Activated CD8-positive, alpha-beta memory T cell treated with anti-CD3 and anti-CD28 coated beads for 36 hours (primary cell): ENCODE data around the gene AEBP1. TPM values are rescaled to one million over a fixed set of nuclear protein-coding genes. Genes with fewer than 3 reads are reported as not detected.

Source experiments
- CTCF ChIA-PET: fragments of 350-600 bp; sonication (Branson Sonifier 250); formaldehyde crosslinking; loops from one replicate; lab custom pipeline; 2021; ENCODE audit warnings: antibody characterized with exemption; lab: Charles Lee
- POLR2A ChIA-PET: fragments of 350-600 bp; sonication (Branson Sonifier 250); formaldehyde crosslinking; loops from one replicate; lab custom pipeline; 2021; ENCODE audit warnings: antibody characterized with exemption; lab: Charles Lee
- total RNA-seq, 2 experiments: library from RNA; stranded (reverse); gene quantifications; one replicate each; pipeline ENCODE4 v1.2.3, GENCODE V29; 2021

Gene AEBP1
- total RNA-seq, 2 experiments from 2014 or later = 12.9 to 14.0 TPM

- ChIA-PET CTCF (interaction anchor here (1.6 kb wide), 1 partner anchor 21 kb away, joined by 3 read pairs; the partner anchor contains the start of gene DBNL), POLR2A (interaction anchor here (0.6 to 1.0 kb wide), 3 partner anchors 16 to 135 kb away, joined by 3 to 6 read pairs (median 5); partner anchors contain the start of genes DBNL and YKT6)
Measured at GRCh38 chr7:44065431-44066110, 38.6 kb upstream of the AEBP1 start, which contains the start of gene PGAM2. TSS of gene PGAM2 (minus strand) at chr7:44065567. CDS start at chr7:44065529, 38 bp downstream.

DNA sequence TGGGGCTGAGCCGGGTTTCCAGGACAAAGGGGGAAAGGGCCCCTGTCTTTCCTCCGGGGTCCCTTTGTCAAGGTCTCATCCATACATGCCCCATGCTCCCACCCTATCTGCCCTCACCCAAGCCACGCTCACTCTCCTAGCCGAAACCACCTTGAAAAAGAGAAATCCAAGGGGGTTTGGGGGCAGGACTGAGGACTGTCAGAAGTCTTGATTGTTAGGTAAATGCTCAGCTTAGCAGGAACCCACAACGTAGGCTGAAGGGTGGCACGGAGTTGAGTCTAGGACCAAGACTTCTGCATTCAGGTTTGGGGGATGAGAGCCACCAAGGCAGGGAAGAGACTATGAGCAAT, 38.1 kb upstream of the AEBP1 start:
- CTCF ChIA-PET = interaction anchor here (1.6 kb wide), 1 partner anchor 22 kb away, joined by 3 read pairs; the partner anchor contains the start of gene DBNL
- POLR2A ChIA-PET = interaction anchor here (0.6 to 0.9 kb wide), 2 partner anchors 15 to 135 kb away, joined by 5 to 6 read pairs; partner anchors contain the start of gene YKT6

DNA sequence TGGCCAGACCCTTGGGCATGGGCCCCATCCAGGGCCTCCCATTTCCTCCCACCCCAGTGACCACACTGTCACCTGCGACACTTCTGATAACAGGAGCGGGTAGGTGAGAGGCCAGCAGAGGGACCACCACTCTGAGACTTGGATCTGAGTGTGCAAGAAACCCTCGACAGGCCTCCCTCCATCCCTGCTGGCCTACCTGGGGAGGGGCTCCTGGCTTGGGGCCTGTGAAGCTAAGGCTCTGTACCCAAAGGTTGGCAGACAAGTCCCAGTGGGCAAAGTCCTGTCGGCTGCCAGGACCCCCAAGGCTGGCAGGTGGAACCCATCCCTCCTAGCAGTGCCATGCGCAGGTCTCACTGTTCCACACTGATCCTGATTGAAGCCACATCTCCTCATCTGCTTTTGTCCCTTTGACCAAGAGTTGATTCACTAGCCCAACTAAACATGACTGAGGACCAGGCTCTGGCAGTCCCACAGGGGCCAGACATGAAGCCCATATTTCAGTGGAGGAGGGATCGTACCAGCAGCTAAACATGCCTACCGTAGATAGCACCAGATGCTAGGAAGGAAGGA, 37.6 kb upstream of the AEBP1 start:
- ChIA-PET POLR2A (interaction anchor here (0.5 to 0.9 kb wide), 2 partner anchors 15 to 922 kb away, joined by 4 to 5 read pairs; no protein-coding TSS in a partner anchor), CTCF (no interaction called here)

DNA sequence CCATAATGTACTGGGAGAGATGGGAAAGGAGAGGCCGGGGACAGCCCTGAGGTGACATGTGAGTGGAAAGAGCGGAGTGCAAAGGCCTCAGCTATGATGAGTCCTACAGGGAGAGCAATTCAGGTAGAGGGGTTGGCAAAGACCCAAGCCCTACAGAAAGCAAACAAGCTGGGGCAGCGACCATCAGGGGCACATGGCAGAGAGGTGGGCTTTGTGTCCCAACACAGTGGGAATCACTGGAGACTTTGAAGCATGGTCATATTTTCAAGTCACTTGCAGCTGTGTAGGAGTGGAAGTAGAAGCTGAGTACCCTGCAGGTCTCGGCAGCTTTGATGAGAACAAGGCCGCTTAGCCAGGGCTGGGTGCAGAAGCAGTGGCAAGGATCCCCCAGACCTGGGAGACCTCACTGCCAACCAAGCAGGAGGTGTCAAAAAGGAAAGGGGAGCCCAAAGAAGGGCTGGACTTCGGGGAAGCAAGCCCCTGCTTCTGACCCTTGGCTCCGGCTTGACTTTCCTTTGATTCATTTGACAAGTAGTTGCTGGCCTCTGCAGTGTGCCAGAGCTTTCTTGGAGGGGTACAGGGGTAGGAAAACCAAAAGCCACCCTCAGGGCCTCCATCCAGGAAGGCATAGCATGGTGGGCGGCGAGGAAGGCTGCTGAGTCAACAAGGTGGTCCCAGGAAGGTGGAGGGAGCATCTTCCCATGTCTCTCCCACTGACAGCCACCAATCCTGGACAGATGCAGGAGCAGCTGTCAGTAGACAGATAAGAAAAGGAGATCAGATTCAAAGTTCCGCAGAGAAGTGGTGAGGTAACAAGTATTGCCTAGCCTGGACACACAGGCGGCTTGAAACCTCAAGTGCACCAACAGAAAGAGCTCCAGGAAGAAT, 36.8 kb upstream of the AEBP1 start:
- ChIA-PET POLR2A (interaction anchor here (0.5 to 1.5 kb wide), 4 partner anchors 12 to 921 kb away, joined by 3 to 10 read pairs (median 4); no protein-coding TSS in a partner anchor), CTCF (interaction anchor here (1.0 to 1.4 kb wide), 2 partner anchors 9 to 11 kb away, joined by 3 to 4 read pairs; no protein-coding TSS in a partner anchor)

DNA sequence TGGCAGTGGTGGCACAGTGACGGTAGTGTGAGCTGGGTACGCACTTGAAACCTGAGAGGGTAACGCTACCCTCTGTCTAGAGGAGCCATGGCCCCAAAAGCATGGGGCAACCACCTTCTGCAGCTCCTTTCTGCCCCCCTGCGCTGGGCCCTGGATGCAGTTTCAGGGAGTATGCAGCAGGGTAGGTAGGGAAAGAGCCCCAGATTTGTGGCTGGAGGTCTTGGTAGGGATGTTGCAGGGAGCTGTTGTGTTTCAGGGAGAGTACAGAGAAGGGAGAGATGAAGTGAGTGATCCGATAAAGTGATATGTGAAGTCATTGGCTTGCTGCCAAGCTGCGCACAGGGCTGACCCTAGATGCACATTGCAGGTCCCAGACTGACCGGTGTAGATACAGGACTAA, 36.1 kb upstream of the AEBP1 start:
- ChIA-PET POLR2A (interaction anchor here (1.5 kb wide), 1 partner anchor 13 kb away, joined by 10 read pairs; no protein-coding TSS in a partner anchor), CTCF (interaction anchor here (1.0 to 1.4 kb wide), 2 partner anchors 9 to 10 kb away, joined by 3 to 4 read pairs; no protein-coding TSS in a partner anchor)

GRCh38 chr7:44071726-44072363, 32.3 kb upstream of the AEBP1 start:
- POLR2A ChIA-PET = interaction anchor here (1.0 kb wide), 1 partner anchor 10 kb away, joined by 3 read pairs; no protein-coding TSS in a partner anchor
- CTCF ChIA-PET = no interaction called here

GRCh38 chr7:44072364-44073231, 31.5 kb upstream of the AEBP1 start:
- POLR2A ChIA-PET = interaction anchor here (0.8 to 1.0 kb wide), 2 partner anchors 9 to 23 kb away, joined by 3 read pairs; no protein-coding TSS in a partner anchor
- CTCF ChIA-PET = no interaction called here

- POLR2A ChIA-PET = no interaction called here
- CTCF ChIA-PET = no interaction called here
Measured at GRCh38 chr7:44073664-44074348, 30.3 kb upstream of the AEBP1 start.

GRCh38 chr7:44074349-44074695, 29.8 kb upstream of the AEBP1 start:
- ChIA-PET CTCF (interaction anchor here (0.7 kb wide), 1 partner anchor 20 kb away, joined by 3 read pairs; no protein-coding TSS in a partner anchor), POLR2A (no interaction called here)

- POLR2A ChIA-PET = interaction anchor here (0.7 to 1.2 kb wide), 2 partner anchors 14 to 485 kb away, joined by 3 to 9 read pairs; no protein-coding TSS in a partner anchor
- CTCF ChIA-PET = interaction anchor here (0.7 to 1.0 kb wide), 2 partner anchors 14 to 21 kb away, joined by 3 read pairs; no protein-coding TSS in a partner anchor
Measured at GRCh38 chr7:44075296-44076075, 28.7 kb upstream of the AEBP1 start.

DNA sequence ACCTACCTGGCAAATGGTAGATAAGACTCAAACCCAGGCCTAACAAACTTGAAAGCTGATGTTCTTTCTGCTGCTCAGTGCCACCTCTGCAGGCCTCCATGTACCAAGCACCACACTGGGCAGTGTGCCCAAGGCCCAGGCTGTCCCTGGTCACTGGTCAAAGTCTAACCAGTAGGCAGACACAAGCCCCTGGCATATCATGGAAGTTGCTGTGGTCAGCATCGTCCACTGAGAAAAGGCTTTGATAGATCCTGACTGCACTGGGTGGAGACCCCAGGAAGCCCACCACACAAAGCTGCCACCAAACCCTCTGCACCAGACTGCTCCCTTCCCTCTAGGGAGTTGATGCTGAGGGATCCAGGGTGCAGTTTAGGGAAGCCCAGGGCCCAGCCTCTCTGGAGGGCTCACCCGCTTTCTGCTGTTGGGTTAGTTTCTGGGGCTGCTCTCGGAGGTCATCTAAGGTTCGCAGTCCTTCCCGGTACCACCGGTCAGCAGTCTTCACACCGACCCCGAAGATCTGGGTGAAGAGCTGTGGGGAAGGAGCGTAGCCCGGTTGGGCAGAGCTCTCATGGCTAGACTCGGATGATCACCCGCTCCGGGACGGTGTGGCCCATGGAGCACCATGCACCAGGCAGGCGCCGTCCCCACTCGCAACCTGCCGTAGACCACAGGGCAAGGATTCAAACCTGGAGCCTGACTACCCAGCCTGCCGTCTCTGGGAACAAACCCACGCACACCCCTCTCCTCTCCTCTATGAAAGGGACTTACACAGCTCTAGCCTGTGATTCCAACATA, 27.8 kb upstream of the AEBP1 start:
- ChIA-PET POLR2A (interaction anchor here (0.6 to 1.2 kb wide), 3 partner anchors 15 to 485 kb away, joined by 3 to 9 read pairs (median 3); no protein-coding TSS in a partner anchor), CTCF (no interaction called here)

DNA sequence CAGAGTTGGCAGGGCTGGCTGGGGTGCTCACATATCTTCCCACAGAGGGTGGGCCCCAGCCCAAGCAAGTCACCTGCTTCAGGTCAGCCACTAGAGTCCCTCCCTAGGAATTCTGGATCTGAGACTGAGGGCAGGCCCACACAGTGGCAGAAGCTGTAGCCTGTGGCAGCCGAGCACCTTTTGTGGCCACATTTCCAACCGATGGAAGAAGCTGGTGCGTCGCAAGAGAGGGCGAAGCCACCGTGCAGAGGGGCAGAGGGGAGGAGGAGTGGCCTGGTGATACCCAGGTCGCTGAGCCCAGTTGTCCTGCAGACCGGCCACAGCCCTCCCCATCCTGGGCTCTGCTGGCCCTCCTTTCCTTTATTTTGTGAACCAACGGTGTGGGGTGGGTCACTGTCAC, 27.1 kb upstream of the AEBP1 start:
- ChIA-PET POLR2A (no interaction called here), CTCF (no interaction called here)

DNA sequence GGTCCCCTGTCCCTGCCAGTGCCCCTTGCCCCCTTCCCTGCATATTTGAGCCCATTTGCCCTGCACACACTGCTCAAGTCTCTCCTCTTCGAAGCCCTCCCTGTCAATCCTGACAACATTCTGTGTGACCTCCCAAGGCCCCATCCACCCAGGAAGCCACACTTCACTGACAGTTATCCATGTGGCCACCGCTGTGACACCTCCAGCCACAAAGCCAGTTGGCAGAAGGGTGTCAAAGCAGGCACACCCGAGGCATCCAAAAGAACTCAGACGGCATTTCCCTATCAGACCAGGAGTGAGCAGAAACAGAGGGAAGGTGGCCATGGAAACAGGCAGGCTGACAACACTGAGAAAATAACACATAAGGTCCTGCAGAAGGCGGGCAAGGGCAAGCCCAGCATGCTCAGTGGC, 26.5 kb upstream of the AEBP1 start:
- ChIA-PET CTCF (interaction anchor here (0.8 kb wide), 1 partner anchor 10 kb away, joined by 3 read pairs; no protein-coding TSS in a partner anchor), POLR2A (no interaction called here)

DNA sequence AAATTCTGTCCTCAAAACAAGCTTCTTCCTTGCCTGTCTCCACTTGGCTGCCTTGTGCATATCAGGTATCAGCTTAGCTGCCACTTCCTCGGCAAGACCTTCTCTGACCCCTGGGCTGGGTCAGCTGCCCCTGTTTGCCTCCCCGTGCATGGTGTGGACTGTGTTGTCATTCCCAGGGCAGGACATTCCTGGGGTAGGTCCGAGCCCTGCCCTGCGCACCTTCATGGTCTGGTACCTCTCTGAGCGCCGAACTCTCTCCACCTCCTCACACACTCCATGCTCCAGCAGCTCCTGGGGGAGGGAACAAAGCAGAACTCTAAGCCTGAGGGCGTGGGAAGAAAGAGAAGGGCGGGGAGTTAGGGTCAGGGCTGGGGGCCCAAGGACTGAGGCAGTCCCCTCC, 25.6 kb upstream of the AEBP1 start:
- POLR2A ChIA-PET = no interaction called here
- CTCF ChIA-PET = interaction anchor here (0.8 kb wide), 1 partner anchor 11 kb away, joined by 3 read pairs; no protein-coding TSS in a partner anchor

DNA sequence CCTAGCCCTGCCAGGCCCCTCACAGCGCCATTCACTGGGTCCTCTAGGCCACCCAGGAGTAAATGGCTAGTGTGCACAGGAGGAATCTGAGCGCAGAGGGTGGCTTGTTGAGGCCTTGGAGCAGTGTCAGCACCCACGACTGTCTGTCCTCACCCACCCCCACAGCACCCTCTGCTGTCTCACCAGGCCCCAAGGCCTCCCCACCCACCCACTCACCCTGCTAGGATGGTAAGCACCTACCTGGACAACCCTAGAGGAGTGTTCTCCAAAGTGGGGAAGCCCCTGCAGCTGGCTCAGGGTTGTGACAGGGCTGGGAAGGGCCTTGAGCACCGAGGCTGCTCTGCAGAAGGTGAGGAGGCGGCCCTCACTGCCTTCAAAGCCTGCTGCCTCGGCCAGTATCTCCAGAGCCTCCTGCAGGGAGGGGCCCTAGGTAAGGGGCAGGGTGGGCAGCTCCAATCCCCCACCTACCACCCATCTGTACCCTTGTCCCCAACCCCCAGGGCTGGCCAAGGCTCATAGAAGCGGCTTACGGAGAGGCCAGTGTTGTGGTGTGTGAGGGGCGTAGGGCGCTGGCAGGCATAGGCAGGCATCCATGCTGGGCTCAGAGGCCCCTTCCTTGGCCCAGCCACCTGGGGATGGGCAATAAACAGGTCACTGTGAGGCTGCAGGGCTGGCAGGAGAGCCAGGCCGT, 24.7 kb upstream of the AEBP1 start:
- POLR2A ChIA-PET = interaction anchor here (0.7 kb wide), 1 partner anchor 12 kb away, joined by 3 read pairs; no protein-coding TSS in a partner anchor
- CTCF ChIA-PET = no interaction called here
